Skeletal muscle cell (primary cell): ENCODE results near the gene RBM14.
A peak's percentile ranks its signal among the peaks of the same experiment; 100 is the strongest.
"Not testable (repeated sequence)": the region's sequence is repeated elsewhere in the genome, so short reads cannot be mapped to it uniquely, and the experiment has no call there.

Source experiments
- DNase-seq: peaks from one replicate; pipeline ENCODE4 v3.0.0-alpha.2; 2010; ENCODE audit warnings: low read depth
- H3K4me3 ChIP-seq: 2 replicates; pipeline ENCODE4 v1.5.1; 2011; ENCODE audit warnings: low read depth, mild to moderate bottlenecking, control low read depth, low read length, moderate library complexity

RBM14 gene

GRCh38 chr11:66593650-66594049, 22.8 kb upstream of the RBM14 start:
- H3K4me3 ChIP-seq, result peak overlapping the region; percentile 83
- DNase-seq, result no peak

DNA sequence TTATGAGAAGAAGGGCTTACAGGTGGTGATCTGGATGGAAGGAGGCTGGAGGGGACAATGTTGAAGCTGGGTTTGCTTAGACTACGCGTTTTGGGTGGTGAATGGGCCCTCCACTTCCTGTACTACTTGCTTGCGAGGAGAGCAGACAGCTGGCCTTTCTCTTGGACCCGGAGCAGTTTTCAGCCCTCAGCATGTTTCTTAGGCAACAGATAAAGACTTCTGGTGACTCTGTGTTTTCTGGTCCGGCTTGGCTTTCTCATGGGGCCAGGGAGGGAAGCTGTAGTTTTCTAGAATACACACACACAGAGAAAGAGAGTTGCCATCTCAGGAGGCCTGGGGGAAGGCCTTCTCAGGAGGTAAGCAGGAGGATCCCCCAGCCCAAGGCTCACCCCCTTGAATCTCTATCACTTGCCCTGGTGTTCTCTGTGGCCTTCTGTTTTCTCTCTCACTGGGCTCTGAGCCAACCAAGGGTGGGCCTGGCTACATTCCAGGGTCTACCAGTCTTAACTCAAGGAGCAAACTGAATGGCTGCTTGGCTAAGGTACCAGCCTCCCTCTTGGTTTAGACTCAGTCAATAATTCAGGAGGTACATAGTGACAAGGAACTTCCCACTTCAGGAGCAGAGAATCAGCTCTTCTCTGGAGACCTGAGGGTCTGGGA, 21.1 kb upstream of the RBM14 start:
- no peak overlapping the region for H3K4me3 ChIP-seq
- no peak for DNase-seq

- DNase-seq, result no peak
- H3K4me3 ChIP-seq, result no peak overlapping the region
Observed at GRCh38 chr11:66598993-66599392, 17.4 kb upstream of the RBM14 start.

DNA sequence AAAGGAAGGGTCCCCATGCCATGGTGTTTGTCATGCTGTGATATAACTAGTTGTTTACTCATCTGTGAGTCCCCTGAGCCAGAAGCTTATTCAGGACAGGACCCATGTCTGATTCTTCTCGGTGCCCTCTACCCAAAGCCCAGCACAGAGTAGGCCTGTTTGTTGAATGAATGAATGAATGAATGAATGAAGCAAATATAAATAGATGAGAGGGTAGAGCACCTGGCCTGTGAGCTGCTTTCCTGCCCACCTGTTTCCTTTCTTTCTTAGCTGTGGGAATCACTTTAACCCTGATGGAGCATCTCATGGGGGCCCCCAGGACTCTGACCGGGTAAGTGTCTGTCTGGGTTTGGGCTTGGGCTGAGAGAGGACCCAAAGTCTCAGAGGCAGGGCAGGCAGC, 16.2 kb upstream of the RBM14 start:
- DNase-seq, result no peak
- no peak overlapping the region for H3K4me3 ChIP-seq

GRCh38 chr11:66600631-66601233, 15.7 kb upstream of the RBM14 start:
- H3K4me3 ChIP-seq, result no peak overlapping the region
- no peak for DNase-seq

DNA sequence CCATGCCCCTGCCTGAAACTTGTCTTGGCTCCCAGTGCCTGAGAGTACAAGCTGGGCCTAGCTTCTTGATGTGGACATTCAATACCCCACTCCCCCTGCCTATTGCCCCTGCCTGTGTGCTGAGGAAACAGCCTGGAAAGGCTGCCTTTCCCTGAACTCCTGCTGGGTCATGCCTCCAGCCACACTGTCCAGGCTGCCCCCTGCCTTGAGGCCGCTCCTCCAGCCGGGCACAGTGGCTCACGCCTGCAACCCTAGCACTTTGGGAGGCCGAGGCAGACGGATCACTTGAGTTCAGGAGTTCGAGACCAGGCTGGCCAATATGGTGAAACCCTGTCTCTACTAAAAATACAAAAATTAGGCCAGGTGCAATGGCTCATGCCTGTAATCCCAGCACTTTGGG, 13.4 kb upstream of the RBM14 start:
- DNase-seq, result no peak
- no peak overlapping the region for H3K4me3 ChIP-seq

GRCh38 chr11:66604155-66604554, 12.3 kb upstream of the RBM14 start:
- no peak overlapping the region for H3K4me3 ChIP-seq
- DNase-seq, result no peak

DNA sequence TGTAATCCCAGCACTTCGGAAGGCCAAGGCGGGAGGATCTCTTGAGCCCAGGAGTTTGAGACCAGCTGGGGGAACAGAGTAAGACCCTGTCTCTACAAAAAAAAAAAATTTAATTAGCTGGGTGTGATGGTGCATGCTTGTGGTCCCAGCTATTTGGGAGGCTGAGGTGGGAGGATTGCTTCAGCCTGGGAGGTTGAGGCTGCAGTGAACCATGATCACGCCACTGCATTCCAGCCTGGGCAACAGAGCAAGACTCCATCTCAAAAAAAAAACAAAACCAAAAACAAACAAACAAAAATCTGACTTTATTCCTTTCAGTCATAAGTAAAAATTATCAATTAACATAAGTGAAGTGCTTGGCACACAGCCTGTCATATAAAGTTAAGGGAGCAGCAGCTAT, 9.8 kb upstream of the RBM14 start:
- not testable (repeated sequence) for DNase-seq

DNA sequence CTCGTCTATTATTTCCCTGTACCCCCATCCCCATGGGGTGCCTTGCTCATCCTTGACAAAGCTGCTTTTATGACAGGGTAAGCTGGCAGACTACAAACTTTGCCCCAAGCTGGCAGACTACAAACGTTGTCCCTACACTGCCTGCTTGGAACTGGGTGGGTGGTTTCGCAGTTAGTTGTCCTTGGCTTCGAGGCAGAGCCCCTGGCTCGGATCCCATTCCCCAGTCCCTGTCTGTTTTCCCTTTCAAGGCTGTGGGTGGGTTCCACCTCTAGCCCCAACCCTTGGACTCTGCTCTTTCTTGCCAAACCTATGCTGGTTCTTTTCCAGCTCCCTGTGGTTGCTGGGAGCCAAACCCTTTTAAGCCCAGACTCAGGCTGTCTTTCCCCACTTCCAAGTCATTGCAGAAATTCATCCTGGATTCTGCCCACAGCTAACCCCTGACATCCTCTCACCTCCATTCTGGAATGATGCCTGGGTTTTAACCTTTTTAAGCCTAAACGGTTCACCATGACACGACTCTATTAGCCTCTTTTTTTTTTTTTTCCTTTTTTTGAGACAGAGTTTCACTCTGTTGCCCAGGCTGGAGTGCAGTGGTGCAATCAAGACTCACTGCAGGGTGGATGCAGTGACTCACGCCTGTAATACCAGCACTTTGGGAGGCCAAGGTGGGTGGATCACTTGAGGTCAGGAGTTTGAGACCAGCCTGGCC, 9.2 kb upstream of the RBM14 start:
- peak; percentile 72 for DNase-seq
- H3K4me3 ChIP-seq, result no peak overlapping the region

More for the DNA sequence above, 9.8 kb upstream of the RBM14 start:
- H3K4me3 ChIP-seq, result not testable (repeated sequence)

DNA sequence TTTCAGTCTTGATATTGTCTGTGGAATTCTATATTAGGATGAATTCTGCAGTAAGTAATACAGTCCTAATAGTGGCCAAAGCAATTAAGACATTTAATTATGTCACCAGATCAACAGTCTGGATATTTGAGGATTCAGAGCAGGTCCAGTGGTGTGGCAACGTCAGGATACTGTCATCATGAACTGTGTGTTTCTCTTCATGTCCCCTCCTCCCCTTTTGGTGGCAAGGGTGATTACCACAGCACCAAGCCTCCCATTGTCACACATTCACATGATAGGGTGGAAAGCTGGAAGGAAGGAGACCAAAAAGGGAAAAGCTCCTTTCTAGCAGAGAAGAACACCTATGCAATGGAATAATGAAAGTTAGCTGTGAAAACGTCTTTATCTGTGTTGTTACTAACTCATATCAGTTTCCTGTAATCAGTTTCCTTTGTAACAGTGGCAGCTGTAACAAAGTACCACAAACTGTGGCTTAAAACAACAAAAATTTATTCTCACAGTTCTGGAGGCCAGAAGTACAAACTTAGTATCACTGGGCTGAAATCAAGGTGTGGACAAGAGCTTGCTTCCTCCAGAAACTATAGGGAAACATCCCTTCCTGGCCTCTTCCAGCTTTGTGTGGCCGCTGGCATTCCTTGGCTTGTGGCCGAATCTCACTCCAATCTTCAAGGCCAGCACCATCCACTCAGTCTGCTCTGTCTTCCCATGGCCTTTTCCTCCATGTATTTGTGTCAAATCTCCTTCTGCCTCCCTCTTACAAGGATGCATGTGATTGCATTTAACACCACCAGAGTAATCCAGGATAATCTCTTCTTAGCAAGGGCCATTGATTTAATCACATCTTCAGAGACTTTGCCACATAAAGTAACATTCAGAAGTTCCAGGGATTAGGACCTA, 6.5 kb upstream of the RBM14 start:
- H3K4me3 ChIP-seq, result no peak overlapping the region
- DNase-seq, result no peak

DNA sequence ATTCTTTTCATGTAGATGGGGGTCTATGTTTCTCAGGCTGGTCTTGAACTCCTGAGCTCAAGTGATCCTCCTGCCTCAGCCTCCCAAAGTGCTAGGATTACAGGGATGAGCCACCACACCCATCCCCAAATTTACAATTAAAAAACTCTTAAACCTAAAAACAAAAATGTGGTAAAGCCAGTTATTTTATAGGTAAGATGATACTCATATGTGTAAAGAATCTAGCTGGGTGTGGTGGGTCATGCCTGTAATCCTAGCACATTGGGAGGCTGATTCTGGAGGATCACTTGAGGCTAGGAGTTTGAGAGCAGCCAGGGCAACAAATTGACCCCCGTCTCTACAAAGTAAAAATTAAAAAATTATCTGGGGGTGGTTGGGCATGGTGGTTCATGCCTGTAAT, 4.0 kb upstream of the RBM14 start:
- no peak for DNase-seq
- no peak overlapping the region for H3K4me3 ChIP-seq

DNA sequence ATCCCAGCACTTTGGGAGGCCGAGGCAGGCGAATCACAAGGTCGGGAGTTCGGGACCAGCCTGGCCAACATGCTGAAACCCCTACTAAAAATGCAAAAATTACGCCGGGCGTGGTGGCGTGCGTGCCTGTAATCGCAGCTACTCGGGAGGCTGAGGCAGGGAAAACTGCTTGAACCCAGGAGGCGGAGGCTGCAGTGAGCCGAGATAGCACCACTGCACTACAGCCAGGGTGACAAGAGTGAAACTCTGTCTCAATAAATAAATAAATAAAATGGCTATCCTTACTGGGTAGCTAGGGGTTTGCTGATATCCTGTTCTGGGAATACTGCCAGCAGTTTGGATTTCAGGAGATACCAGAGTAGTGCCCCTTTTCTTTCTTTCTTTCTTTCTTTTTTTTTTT, 2.4 kb upstream of the RBM14 start:
- no peak for DNase-seq
- H3K4me3 ChIP-seq, result no peak overlapping the region

DNA sequence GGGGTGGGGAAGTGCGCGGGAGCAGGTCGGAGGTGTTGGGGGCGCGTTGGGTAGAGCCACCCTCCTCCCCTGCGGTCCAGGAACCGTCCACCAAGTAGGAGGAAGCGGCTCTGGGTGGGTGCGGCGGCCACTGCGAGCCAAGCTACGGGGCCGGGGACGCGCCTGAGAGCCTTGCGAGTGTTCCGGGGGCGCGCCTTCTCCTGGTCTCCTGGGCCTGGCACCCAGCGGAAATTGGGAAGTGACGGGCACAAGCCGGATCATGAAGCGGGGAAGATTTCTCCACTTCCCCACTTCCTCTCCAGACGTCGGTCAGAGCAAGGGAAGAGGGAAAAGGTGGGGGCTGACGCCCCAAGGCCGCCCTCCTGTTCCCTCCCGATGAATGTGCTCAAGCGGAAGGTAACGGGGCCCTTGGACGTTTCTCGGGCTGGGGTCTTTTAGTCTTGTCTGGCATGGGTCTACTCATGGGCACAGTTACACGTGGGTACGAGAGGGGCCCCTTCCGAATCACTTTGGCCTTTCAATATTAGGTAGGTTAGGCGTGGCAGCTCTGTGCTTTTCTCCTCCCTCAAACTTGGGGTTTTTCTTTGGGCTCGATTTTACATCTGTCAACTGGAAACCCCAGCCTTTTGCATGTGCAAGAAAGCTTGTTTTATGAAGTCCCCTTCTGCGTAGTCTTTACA, 865 bp downstream of the RBM14 start:
- no peak for DNase-seq
- peak overlapping the region; percentile 94 for H3K4me3 ChIP-seq

DNA sequence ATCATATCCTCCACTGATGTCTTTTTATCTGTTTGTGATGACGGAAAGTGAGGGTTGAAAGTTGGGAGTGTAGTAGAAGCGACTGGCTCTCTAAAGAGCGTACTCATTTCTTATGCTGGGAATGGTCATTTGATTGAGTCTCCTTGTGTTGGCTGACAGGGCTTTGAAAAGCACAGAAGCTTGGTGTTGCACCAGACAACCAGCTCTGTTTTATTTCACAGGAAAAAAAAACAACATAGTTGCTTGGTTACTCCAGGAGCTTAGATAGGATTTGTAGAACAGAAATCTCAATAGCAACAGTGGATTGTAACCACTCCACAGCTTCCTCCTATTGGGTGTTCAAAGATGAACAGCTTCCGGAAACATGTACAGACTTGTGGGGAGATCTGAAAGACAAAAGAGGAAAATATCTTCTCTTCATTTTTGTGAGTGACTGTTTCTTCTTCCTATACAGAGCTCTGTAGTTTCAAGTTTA, 2.7 kb downstream of the RBM14 start:
- H3K4me3 ChIP-seq, result peak overlapping the region; percentile 94
- DNase-seq, result no peak

- DNase-seq, result no peak
- H3K4me3 ChIP-seq, result no peak overlapping the region
Observed at GRCh38 chr11:66624450-66624849, 8.0 kb downstream of the RBM14 start.

DNA sequence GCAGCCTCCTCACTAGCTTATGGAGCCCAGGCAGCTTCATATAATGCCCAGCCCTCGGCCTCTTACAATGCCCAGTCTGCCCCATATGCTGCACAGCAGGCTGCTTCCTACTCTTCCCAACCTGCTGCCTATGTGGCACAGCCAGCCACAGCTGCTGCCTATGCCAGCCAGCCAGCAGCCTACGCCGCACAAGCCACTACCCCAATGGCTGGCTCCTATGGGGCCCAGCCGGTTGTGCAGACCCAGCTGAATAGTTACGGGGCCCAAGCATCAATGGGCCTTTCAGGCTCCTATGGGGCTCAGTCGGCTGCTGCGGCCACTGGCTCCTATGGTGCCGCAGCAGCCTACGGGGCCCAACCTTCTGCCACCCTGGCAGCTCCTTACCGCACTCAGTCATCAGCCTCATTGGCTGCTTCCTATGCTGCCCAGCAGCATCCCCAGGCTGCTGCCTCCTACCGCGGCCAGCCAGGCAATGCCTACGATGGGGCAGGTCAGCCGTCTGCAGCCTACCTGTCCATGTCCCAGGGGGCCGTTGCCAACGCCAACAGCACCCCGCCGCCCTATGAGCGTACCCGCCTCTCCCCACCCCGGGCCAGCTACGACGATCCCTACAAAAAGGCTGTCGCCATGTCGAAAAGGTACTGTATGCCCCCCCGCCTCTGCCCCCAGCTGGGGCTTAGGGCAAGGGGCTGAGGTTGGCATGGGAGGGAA, 8.8 kb downstream of the RBM14 start:
- no peak for DNase-seq
- no peak overlapping the region for H3K4me3 ChIP-seq

GRCh38 chr11:66625752-66626149, 9.3 kb downstream of the RBM14 start:
- DNase-seq, result no peak
- no peak overlapping the region for H3K4me3 ChIP-seq

GRCh38 chr11:66626382-66626781, 10.0 kb downstream of the RBM14 start:
- DNase-seq, result no peak
- H3K4me3 ChIP-seq, result no peak overlapping the region

DNA sequence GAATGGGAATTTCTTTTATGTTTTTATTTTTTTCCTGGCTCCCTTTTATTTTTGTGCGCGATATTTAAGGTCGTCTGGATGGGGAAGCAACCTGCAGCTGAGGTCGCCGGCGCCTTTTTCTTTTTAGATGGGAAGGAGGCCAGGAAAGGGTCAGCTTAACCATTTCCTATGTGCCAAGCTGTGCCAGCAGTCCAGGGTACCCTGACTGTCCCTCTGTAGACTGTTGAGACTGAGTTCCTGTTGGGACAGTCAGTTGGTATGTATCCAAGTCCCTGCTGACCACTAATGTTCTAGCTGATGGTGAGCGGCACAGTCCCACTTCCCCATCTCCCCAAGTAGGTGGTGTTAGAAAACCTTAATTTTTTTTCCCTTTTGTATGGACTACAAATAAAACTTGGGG, 10.5 kb downstream of the RBM14 start:
- DNase-seq, result no peak
- H3K4me3 ChIP-seq, result no peak overlapping the region
